ENCODE results near the gene STARD10.

STARD10 gene

DNA sequence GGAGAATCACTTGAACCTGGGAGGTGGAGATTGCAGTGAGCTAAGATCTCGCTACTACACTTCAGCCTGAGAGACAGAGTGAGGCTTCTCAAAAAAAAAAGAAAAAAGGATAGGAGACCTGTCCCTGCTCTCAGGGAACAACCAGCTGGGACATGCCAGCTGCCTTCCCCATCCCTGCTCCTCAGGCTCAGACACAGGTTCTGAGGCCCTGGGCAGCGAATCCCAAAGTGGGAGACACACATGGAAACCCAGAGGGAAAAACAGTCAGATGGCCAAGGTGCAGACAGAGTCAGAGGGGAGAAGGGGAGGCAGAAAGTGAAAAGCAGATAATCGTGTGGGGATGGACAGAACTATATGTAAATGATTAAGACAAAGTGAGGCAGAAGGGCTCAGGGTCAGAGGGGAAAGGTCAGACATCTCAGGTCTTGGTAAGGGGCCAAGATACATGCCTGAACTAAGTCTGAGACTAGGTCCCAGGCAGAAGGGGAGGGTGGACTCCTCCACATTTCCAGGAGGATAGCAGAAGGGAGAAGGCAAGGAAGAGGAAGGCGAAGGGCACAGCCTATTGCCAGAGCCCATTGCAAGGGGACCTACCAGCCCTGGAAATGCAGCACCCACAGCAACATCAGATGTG lies 14.2 kb downstream of the STARD10 start:
- DNase-seq: no peak

GRCh38 chr11:72778535-72779494 lies 15.0 kb downstream of the STARD10 start:
- no peak for DNase-seq

DNA sequence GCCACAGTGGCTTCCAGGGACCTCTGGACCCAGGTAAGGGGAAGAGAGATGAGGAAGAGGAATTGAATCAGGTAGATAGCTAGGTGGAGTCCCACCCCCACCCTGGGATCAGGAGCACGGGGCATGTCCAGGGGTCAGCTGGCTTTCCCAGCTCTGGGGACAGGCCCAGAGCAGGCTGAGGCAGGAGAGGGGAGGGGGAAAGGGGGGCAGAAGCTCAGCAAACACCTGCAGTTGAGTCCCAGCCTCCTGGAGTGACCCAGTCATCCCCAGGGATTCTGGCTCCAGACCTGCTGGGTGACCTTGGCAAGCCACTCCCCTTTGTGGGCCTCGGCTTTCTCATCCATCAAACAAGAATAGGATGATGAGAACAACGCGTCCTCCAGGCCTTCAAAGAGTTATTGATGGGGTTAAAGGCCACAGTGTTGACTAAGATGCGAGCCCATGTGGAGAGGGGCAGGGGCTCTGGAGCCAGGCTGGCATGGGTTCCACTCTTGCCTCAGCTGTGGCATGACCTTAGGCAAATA lies 16.0 kb downstream of the STARD10 start:
- no peak for DNase-seq

DNA sequence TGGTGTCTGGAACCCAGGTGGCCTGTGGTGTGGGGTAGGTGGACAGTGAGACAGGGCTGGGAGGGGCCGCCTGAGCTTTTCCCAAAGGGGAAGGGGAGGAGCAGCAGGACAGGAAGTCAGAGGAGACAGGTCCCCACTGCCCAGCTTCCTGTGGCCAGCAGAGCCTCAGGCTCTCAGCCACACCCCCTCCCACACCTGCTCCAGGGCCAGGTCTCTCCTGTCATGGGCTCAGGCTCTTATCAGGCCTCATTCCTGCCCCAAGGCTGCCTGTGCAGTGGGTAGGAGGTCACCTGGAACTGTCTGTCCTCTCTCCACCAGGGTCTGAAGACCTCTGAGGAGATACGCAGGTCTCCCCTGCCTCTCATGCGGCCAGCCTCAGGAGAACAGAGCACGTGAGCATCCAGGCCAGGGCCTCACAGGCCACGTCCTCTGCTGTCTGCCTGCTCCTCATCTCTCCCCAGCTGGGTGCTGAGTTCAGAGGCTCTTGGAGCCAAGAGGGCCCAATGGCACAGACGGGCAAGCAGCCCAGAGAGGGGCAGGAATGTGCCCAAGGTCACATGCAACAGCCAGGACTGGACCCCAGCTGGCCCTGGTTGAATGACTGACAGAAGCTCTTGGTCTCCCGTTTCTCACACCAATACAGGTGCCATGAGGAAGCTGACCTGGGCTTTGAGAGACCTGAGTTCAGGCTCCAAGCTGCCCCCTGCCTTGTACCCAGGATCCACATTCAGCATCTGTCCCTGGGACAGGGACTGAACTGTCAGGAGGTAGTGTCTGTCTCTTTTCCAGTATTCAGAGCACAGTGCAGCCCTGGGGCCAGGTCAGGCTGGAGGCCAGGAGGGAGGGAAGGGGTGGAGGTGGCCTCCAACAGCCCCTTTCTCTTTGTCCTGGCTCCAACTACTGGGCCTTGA lies 16.7 kb downstream of the STARD10 start:
- DNase-seq: no peak

- no peak for DNase-seq
These were observed 17.6 kb downstream of the STARD10 start for GRCh38 chr11:72776117-72776843.

GRCh38 chr11:72775288-72776110 lies 18.3 kb downstream of the STARD10 start:
- DNase-seq: no peak

DNA sequence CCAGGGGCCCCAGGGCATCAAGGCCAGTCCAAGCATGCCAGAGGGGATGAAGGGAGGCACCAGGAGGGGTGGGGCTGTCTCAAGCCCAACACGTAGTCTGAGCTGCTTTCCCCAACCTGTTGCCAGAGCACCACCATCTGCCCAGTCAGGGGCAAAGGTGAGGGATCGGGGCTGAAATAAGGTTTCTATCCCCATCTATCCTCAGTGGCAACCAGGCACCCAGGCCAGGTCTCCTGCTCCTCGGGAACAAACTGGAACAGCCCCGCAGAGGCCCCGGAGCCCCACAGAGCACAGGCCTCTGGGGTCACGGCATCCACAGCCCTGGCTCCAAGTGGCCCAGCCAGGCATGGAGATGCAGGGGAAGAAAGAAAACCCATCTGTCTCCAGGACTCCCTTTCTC lies 19.3 kb downstream of the STARD10 start:
- DNase-seq: no peak

DNA sequence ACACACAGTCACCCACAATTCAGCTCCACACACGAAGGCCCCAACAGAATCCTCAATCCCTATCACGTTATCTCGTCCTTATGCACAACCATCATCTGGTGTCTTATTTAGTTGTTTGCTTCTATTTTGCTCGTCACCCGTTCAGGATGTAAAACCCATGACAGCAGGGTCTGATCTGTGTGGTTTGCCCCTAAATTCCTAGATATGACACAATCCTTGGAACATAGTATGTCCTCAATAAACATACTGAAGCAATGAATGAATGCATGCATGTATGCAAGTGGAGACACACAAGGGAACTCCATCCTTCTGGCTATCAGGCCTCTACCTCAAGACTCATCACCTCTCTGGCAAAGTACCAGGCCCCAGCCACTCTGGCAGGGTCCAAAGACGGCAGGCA lies 20.2 kb downstream of the STARD10 start:
- no peak for DNase-seq

GRCh38 chr11:72773291-72773690 lies 20.6 kb downstream of the STARD10 start:
- no peak for DNase-seq

DNA sequence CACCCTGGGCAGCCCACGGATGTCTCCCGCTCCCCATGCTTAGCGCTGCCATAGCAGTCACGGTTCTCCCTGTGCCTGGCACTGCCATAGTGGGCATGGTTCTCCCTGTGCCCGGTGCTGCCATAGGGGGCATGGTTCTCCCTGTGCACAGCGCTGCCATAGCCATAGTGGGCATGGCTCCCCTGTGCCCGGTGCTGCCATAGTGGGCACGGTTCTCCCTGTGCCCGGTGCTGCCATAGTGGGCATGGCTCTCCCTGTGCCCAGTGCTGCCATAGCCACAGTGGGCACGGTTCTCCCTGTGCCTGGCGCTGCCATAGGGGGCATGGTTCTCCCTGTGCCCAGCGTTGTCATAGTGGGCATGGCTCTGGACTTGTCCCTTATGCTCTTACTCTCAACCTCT lies 21.8 kb downstream of the STARD10 start:
- DNase-seq: no peak

- no peak for DNase-seq
These were observed 22.3 kb downstream of the STARD10 start for GRCh38 chr11:72771507-72771906.

DNA sequence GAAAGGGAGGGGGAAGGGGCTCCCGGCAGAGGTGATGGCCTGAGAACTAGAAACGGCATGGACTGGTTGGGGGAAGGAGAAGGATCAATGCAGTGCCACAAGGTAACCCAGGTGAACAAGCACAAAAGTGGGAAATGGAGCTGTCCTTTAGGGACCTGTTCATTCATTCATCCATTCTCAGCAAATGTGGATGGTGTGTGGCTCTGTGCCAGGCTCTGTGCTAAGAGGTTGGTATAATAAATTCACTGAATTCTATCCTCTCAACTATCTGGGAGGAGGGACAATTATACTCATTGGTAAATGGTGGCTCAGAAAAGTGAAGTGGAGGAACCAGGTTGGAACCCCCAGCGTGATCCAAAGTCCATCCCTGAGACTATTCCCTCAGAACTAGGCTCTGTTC lies 23.0 kb downstream of the STARD10 start:
- DNase-seq: no peak

- DNase-seq: no peak
These were observed 24.2 kb downstream of the STARD10 start for GRCh38 chr11:72769680-72770079.

- DNase-seq: no peak
These were observed 25.3 kb downstream of the STARD10 start for GRCh38 chr11:72768581-72768980.

DNA sequence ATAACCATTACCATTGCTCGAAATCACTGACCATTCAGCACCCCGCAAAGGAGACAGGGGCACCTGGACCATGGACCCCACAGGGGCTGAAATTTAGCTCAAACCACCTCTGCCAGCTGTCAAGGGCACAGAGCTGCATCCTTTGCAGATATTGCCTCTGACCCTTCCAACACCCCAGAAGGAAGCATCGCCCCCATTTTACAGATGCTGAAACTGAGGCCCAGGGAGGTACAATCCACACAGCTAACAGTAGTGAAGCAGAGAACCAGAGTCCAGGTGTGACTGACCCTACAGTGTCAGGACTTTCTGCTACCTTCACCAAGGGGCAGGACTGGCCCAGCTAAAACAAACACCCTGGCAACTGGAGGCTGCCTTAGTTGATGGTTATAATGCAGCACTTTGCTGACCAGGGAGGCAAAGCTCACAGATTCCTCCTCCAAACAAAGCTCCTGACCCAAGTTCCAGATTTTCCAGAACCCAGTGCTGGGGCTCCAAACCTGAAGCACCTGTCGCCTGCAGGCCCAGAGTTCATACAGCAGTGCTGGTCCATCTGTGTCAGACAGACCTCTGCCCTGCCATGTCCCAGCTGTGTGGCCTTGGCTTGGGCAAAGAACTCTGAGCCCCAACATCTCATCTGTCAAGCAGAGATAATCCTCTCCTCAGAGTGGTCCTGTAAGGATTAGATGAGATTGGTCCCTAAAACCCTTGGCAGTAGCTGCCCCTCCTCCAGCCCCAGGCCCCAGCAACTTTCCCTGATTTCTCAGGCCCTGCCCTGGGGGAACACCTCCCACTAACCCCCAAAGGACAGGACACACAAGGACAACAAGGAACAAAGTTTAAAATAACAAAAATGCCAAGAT lies 26.4 kb downstream of the STARD10 start:
- no peak for DNase-seq

- no peak for DNase-seq
These were observed 27.5 kb downstream of the STARD10 start for GRCh38 chr11:72766152-72766902.

DNA sequence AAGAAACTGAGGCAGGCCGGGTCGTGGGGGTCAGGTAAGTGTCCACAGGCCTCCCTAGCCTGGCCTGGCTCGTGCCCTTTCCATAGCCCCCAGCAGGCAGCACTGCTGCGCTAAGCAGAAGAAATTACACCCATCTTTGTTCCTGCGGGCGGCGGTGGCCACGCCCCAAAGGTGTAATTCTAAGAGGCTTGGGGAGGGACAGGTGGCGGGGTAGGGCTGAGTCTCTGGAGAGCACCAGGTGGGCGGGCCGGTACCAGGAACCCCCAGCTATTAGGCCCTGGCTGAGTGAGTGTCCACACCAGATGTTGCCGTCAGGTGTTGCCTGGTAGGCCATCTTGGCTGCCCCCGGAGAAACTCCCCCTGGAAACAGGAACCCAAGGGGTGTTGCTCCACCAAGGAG lies 29.3 kb downstream of the STARD10 start:
- no peak for DNase-seq

DNA sequence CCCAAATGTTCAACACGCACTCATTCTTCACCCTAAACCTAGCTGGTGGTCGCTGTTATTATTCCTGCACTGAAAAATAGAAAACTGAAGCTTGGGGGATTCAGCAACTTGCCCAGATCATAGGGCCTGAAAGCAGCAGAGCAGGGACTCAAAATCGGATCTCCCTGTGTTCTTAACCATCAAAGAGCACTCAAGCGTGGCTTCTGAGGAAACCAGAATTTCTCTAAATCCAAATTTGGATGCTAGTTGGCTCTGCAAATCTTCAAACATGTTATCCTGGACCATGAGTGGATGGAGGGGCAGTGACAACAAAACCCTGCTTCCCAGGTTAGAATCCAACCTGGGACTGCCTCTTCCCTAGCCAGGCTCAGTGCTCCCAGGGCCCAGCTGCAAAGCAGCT lies 30.0 kb downstream of the STARD10 start:
- no peak for DNase-seq

DNA sequence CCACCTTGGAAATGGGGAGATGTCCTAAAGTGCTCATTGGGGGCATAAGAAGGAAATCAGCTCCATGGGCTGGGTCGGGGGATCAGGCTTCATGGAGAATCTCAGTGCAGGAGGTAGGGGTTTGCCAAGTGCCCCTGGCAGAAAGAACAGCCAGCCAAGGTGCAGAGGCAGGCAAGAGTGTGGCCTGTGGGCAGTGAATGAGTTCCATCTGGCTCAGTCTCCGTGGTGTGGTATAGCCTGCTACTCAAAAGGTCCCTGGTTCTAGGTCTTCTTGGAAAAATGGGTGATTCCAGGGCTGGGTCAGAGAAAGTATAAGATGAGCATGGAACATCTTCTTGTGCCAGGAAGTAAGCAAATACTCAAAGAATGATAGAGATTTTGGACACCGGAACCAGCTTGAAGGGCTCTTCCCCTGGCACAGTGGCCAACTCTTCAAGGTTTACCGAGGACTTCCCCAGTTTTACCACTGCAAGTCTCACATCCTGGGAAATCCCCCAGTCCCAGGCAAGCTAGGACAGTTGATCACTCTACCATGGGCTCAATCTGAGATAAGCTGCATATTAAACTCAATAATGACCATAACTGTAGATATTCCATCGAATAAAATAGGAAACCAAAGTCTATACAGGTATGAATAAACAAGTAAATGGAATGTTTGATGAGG lies 31.1 kb downstream of the STARD10 start:
- no peak for DNase-seq
